ENCODE results near the gene SPSB1.

SPSB1 gene

DNA sequence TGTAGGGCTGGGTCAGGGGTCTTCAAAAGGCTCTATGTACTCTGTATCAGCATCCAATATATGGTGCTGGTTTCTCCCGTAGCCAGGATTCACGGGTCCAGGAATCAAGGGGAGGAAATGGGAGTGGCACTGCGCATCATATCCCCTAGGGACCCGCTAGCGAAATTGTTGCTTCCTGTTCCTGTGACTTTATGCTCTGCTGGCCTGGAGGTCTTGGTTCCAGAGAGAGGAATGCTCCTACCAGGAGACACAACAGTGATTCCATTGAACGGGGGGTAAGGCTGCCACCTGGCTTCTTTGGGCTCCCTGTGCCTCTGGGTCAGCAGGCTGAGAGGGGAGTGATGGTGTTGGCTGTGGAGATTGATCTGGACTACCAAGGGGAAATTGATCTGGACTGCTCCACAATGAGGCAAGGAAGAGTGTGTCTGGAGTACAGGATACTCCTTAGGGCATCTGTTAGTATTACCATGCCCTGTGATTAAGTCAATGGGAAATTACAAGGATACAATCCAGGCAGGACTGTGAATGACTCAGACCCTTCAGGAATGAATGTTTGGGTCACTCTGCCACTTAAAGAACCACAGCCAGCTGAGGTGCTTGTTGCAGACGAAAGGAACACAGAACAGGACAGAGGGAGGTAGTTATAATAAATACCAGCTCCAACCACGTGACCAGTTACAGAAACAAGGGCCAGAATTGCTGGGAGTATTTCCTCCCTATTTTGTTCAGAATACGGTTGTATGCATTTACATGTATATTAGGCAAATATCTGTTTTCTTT is 10.2 kb downstream of the SPSB1 start:
- no peak for FAIRE-seq

DNA sequence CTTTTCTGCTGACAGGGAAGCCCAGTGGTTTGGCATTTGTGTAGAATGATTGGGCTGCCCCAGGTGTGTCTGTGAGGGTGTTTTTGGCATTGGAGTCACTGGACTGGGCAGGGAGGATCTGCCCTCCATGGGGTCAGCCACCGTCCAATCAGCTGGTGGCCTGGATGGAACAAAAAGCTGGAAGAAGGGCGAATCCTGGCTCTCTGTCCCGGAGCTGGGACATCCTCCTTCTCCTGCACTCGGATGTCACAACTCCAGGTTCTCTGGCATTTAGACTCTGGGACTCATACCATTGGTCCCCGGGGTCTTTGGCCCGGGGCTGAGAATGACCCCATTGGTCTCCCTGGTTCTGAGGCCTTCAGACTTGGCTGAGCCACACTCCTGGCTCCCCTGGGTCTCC is 11.2 kb downstream of the SPSB1 start:
- FAIRE-seq = no peak

DNA sequence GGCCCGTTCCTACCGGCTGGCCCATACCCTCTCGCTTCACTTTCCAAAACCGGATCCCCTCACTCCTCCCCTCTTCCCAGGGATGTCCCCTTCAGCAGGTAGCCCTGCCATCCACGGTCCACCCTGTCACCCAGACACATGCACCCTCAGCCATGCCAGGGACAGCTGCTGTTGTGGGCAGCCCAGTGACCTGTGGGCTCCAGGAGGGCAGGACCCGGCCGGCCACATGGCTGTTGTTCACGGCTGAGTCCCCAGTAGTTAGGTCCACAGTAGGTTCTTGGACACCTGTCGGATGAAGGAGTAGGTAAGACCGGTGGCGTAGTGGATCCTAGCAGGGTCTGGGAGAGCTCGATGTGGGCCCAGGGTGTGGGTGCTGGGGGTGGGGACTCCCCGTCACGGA is 12.5 kb downstream of the SPSB1 start:
- no peak for FAIRE-seq

DNA sequence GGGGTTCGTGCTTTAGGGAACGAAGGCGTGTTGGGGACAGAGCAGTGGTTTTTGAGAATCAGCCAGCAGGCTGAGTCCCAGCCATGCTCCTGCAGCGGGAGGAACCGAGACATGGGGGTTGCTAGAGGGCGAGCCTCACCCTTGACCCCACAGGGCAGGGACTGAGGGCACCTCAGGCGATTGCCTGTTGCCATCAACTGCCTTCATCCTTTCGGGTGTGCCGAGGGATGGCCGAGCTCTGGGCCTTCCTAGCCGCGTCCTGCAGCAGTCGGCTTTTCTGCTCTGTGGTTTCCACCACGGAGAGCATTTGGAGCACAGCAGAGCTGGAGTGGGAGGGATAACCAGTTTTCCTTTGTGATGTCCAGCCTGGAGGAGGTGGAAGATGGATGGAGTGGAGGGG is 13.3 kb downstream of the SPSB1 start:
- no peak for FAIRE-seq

DNA sequence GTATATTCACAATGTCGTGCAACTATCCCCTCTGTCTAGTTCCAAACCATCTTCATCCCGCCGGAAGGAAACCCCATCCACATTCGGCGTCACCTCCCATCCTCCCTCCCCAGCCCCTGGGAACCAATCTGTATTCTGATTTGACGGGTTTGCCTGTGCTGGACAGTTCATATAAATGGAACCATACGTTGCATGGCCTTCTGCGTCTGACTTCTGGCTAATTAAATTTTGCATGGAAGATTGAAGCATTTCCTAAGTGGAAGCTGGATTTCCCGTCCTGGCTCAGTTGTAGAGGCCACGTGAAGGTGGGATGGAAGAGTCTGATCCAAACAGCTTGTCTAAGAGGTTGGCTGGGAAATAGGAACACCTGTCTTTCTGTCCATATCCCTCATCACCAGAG is 14.6 kb downstream of the SPSB1 start:
- no peak for FAIRE-seq

DNA sequence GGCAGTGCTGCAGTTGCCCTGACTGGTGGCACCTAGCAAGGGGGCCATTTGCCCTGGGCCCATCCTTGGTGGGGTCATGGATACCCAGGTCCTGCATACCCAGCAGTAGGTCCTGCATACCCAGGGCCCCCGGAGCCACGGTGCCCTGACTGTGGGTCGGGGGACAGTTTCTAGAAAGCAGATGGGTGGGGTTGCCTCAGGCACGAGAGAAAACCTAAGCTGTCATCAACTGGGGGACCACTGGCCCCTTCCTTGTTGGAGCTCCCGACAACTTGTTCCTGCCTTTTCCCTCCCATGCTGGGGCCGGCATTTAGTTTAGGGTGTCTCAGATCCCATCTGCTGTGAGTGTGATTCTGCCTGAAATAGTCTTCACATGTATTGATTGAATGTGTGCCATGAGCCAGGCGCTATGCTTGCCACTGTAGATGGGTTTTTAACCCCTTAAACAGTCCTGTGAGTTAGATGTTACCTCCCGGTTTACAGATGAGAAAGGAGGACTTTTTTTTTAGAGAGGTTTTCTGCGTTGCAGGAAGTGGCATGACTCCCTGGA is 15.6 kb downstream of the SPSB1 start:
- no peak for FAIRE-seq

DNA sequence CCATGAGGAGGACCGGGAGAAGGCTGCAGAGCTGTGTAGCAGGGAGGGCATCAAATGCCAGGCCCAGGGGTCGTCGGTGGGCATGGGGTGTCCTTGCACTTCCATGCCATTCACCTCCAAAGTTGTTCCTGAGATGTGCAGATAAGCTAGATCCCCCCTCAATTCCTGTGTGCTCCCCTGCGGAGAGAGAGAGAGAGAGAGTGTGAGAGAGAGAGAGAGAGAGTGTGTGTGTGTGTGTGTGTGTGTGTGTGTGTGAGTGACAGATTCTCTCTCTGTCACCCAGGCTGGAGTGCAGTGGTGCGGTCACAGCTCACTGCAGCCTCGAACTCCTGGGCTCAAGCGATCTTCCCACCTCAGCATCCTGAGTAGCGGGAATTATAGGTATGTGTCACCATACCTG is 16.4 kb downstream of the SPSB1 start:
- FAIRE-seq = no peak

DNA sequence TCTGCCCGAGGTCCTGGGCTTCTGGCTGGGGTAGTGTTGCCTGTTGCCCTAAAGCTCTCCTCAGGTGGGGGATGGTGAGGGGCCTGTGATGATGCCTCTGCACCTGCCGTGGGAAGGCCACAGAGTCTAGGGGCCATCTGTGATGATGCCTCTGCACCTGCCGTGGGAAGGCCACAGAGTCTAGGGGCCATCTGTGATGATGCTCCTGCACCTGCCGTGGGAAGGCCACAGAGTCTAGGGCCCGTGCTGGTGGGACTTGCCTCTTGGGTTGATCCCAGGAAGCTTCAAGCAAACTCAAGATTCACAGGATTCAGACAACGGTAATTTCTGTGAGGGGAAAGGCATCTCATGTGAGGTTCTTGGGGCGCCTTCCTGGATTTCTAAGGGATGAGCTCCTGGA is 17.3 kb downstream of the SPSB1 start:
- no peak for FAIRE-seq

DNA sequence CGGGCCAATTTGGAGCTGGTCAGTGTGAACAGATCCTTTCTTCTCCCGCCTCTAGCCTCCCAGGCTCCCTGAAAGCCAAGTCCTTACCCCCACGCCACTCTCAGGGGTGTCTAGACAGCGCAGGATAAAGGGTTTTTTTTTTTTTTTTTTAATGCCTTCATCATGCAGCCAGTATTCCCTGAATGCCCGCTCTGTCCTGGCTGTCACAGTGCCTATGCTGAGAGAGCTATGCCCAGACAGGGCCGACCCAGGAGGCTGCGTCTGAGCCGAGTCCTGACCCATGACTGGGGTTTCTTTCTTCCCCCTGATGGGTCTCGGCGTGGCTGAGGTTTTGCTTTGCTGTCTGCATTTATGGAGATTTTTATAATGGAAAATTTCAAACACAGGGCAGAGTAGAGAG is 18.3 kb downstream of the SPSB1 start:
- no peak for FAIRE-seq

DNA sequence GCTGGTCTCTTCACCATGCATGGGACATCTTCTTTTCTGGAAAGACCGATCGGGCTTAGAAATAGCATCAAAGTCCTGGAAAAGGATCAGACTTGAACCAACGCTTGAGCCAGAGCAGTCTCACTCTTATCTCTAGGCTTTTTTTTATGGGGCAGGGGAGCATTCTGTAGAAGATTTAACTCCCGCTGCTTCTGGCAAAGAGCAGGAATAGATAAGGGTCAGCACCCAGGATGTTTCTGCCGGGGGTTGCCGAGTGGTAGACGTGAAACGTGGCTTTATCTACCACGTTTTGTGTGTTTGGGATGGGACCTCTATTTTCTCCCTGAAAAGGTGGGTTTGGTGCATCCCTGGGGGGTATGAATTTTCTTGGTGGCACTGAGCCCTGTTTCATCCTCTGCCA is 18.8 kb downstream of the SPSB1 start:
- no peak for FAIRE-seq

DNA sequence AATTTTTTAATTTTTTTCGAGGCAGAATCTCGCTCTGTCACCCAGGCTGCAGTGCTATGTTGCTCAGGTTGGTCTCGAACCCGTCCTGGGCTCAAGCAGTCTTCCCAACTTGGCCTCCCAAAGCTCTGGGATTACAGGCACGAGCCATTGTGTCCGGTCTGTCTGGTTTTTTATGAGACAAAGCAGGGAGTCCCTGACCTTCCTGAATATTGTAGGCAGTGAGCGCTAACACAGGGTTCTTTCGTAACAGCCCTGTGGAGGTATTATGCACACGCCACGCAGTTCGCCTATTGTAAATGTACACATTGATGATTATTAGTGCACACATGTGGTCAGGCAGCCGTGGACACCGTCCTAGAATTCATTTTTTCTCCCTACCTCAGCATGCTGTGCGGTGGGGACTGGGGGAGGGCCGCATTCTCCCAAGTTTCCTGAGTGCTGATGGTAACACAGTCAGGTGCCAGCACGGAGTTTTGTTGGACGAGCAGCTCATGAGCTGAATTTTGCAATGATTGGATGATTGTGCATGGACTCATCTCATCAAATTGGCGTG is 19.6 kb downstream of the SPSB1 start:
- no peak for FAIRE-seq

DNA sequence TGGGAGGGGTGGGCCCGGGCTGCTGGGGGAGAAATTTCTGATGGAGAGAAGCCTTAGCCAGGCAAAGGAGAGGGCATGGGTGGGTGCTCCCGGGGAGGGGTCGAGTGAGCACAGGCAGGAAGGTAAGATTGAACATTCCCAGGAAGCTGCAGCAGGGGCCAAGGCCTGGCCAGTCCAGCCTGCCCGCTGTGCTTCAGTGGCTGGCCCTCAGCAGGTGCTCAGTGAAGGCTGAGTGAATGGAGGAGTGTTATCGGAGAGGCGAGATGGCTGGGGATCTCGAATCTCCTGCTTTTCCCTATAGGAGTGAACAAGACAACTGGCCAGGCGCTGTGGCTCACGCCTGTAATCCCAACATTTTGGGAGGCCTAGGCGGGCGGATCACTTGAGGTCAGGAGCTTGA is 20.9 kb downstream of the SPSB1 start:
- FAIRE-seq = no peak

DNA sequence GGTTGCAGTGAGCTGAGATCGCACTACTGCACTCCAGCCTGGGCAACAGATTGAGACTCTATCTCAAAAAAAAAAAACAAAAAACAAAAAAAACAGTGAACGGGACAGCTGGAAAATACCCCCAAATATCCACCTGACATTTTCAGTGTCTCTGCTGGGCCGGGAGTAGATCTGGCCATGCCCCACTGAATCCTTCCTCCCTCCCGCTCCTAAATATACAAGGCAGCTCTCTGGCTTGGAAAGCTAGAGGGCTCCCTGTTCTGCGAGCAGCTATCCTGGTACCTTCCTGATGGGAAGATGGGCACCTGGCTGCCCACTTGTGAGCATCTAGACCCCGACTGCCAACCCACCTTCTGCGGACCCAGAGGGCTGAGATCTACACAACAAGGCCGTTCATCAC is 21.4 kb downstream of the SPSB1 start:
- FAIRE-seq = no peak

DNA sequence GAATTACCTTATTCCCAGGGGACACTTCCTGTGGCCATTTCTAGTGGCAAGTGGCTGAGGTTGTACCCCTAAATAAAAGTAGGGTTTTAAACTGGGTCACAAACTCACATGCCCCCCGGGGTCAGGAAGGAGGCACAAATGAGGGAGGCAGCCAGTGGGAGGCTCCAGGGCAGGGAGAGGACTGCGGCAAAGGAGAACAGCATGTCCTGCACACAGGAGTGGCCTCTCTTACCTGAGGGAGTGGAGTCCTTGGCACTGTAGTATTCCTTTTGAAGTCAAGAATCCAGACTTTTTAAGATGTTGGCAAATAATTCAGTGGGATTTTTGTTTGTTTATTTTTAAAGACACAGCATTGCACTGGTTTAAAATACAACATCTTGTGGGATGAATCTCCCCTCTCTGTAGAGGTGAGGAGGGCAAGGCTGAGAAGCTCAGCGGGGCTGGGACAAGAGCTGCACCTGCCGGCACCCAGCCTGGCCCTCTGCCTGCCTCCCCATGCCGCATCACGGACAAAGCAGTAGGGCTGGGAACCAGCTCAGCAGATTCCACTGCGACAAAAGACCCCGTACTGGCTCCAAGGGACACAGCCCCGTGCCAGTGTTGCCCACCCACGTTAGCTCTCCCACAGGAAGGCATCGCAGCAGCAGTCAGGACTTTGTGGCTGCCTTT is 22.2 kb downstream of the SPSB1 start:
- FAIRE-seq = no peak

DNA sequence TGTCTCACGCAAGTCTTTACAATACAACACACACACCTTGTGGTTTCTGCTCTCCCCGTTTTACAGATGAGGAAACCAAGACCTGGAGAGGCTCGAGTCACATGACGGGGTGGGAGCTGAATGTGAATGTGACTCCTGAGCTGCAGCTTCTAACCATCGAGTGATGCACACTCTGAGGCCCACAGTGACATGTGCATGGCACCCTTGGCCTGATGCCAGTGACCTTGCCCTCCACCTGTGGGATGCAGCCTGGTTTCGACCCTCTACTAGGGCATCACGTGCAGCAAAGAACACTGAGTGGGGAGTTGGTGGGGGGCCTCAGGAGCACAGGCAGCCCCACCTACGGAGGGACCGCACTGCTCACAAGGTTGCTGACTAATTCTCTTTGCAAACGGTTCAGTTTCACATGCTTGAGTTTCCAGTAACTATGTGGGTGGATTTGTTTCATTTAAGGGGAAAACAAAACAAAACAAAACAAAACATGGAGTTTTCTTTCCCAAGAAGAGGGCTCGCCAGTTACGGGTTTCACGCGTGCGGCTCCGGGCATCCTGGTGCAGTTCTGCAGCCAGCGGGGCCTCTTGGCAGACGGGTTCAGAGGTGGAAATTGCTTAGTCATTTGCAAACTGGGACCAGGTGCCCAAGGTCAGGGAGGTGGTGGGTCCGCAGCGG is 22.9 kb downstream of the SPSB1 start:
- no peak for FAIRE-seq

DNA sequence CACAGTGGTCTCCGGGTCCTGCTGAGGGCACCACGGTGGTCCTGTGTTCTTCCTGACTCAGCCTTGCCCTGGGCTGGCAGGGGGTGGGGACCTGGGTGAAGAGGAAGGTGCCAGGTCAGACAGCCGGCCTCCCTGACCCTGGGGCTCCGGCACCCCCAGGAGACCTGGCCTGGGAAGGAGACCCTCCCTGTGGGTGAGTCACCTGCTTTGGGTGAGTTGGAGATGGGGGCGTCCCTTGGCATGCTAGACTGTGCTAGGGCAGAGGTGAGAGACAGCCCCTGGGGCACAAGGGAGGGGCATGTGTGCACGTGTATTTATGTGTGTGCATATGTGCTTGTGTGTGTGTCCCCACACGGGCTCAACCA is 23.4 kb downstream of the SPSB1 start:
- FAIRE-seq = no peak

DNA sequence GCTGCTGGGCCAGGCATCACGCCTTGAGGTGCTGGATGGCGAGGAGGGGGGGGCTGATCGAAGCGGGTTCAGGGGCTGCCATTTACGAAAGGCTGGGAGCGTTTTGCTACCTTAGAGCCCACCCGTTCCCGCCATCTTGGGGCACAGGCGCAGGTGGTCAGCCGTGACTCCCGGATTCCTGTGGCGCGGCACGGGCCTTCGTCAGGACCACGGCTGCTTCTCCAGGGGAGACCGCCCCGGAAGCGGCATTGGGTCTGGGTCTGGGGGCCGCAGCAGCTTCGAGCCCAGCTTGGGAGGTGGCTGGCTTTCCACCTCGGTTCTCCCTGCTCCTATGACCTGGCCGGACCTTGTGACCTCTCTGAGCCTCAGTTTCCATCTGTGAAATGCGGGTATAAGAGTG is 23.8 kb downstream of the SPSB1 start:
- no peak for FAIRE-seq

DNA sequence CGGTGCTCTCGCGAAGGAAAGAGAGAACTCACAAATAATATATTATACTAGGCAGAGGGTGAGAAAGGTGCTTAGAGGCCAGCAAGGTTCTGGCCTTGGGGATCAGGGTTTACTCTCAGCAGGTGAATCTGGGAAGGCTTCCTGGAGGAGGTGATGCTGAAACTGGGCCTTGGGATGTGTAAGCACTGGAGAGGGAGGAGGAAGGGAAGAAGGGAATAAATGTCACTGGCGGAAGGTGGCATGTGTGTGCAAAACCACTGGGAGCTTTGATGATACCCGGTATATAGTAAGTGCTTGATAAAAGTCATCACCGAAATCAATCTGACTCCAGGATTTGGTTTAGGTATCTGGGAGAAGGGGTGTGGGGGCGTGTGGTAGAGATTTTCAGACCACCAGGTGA is 24.4 kb downstream of the SPSB1 start:
- no peak for FAIRE-seq

DNA sequence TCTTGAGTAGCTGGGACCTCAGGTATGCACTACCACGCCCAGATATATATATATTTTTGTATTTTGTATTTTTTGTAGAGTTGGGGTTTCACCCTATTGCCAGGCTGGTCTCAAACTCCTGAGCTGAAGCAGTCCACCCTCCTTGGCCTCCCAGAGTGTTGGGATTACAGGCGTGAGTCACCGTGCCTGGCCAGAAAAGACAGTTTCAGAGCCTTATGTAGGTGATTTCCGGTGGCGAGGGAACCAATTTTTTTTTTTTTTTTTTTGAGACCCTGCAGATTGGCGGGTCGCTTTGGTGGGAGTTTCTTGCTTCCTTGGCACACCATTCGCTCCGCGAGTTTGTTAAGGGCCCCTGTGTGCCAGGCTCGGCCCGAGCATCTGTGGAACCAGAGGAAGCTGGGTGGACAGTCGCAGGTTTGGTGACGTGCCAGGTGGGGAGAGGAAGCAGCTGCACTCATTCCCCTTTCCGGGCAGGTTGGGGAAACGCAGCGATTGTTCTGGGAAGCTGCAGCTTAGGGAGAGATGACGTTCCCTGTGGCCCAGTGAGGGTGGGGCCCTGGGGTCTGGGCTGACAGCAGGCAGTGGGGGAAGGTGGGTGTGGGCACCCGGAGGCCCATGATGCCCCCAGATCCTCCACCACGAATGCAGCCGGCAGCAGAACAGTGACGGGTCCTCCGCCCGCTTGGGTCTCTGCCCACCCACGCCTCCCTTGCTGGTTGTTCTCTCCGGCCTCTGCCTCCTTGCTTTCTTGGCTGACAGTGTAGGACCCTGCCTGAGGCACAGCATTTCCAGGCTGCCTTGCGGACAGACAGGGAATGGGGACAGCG is 25.1 kb downstream of the SPSB1 start:
- no peak for FAIRE-seq

DNA sequence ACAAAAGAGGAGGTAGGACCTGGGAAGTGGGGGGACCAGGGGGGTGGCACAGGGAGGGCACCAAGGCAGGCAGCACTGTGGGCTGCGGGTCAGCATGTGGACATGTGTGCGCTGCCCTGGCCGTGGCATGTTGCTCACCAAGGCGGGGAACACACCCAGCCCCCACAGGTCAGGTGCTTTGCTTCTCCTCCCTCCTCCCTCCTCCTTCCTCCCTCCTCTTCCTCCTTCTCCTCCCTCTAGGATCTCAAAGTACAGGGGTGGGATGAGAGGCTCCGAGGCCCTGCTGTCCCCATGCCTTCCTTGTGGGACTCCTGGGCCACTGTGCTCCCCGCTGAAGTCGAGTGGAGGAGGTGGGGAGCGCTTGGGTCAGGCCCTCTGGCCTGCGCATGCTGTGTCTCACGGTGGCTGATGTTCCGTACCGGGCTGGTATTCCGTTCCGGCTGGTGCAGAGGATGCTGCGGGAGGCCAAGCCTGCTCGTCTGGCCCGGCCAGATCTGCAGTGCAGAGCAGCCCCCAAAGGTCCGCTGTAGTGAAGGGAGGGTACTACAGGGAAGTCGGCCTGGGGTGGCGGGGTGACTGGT is 26.6 kb downstream of the SPSB1 start:
- FAIRE-seq = no peak

DNA sequence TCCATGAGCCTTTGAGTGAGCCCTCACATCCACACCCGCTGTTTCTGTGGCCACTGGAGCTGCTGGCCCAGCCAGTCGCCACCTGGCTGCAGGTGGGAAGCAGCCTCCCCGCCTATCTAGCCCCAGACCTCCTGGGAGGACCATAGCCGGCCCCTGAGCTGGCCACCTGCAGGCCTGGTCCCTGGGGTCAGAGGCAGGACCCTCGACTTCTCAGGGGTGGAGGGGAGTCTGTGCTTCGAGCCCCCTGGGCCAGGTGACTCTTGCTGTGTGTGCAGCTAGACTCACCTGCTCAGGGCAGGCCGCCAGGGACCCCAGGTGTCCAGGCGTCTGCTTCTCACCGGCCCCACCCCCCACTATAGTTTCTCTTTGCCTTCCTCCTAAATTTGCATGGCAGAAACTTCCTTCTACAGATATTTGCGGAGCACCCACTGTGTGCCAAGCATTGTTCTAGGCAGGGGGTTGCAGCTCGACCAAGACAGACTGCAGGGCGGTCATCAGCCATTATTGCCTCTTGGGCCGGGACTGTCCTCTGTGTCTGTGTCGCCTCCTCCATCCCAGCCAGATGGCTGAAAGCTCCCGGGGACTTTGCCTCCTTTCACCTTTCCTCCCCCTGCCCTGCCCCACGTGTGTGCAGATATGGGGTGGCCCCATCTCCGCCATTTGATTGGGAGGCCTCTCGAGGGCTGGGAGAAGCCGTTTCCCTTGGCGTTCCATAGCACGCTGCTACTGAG is 27.3 kb downstream of the SPSB1 start:
- no peak for FAIRE-seq

Data from TTC549 (cell line).